ENCODE results near the gene SYTL4. TPM values are rescaled to one million over a fixed set of nuclear protein-coding genes. Genes with fewer than 3 reads are reported as not detected.
A peak's percentile ranks its signal among the peaks of the same experiment; 100 is the strongest.

Gene SYTL4
- total RNA-seq, 1 donor from 2014 or later = 5.9 TPM

GRCh38 chrX:100682939-100683338, 49.0 kb downstream of the SYTL4 start:
- H3K9me3 Mint-ChIP-seq (ENCODE audit: low read depth) = no peaks in the 10 kb centered on the region

GRCh38 chrX:100681599-100681998, 50.3 kb downstream of the SYTL4 start:
- DNase-seq (ENCODE audit: low spot score) = no peak
- Mint-ChIP-seq H3K36me3 (ENCODE audit: low read depth) (no peaks in the 10 kb centered on the region), H3K27ac (ENCODE audit: unreplicated experiment) (peak overlapping the region; percentile 49), H3K4me1 (ENCODE audit: low read depth) (peaks cover 38% of the 10 kb centered on the region), H3K4me3 (ENCODE audit: unreplicated experiment) (no peak overlapping the region), H3K27me3 (ENCODE audit: low read depth) (no peaks in the 10 kb centered on the region), H3K9me3 (ENCODE audit: low read depth) (no peaks in the 10 kb centered on the region)
- TF ChIP-seq CTCF (IDR thresholded peaks at IDR 0.05) = no peak

More at GRCh38 chrX:100682939-100683338, 49.0 kb downstream of the SYTL4 start:
- TF ChIP-seq CTCF (IDR thresholded peaks at IDR 0.05) = no peak
- no peak for DNase-seq (ENCODE audit: low spot score)
- no peaks in the 10 kb centered on the region for H3K27me3 Mint-ChIP-seq (ENCODE audit: low read depth)
- no peak overlapping the region for H3K27ac Mint-ChIP-seq (ENCODE audit: unreplicated experiment)
- H3K36me3 Mint-ChIP-seq (ENCODE audit: low read depth) = no peaks in the 10 kb centered on the region
- peaks cover 32% of the 10 kb centered on the region for H3K4me1 Mint-ChIP-seq (ENCODE audit: low read depth)
- no peak overlapping the region for H3K4me3 Mint-ChIP-seq (ENCODE audit: unreplicated experiment)

GRCh38 chrX:100680756-100681155, 51.2 kb downstream of the SYTL4 start:
- TF ChIP-seq CTCF (IDR thresholded peaks at IDR 0.05) = peak; percentile 7
- Mint-ChIP-seq H3K36me3 (ENCODE audit: low read depth) (no peaks in the 10 kb centered on the region), H3K27ac (ENCODE audit: unreplicated experiment) (peak overlapping the region; percentile 83), H3K9me3 (ENCODE audit: low read depth) (no peaks in the 10 kb centered on the region), H3K4me3 (ENCODE audit: unreplicated experiment) (no peak overlapping the region), H3K4me1 (ENCODE audit: low read depth) (peaks cover 38% of the 10 kb centered on the region), H3K27me3 (ENCODE audit: low read depth) (no peaks in the 10 kb centered on the region)
- DNase-seq (ENCODE audit: low spot score) = no peak

- H3K27me3 Mint-ChIP-seq (ENCODE audit: low read depth) = no peaks in the 10 kb centered on the region
- H3K4me1 Mint-ChIP-seq (ENCODE audit: low read depth) = peaks cover 40% of the 10 kb centered on the region
- no peak for DNase-seq (ENCODE audit: low spot score)
- no peak for TF ChIP-seq CTCF (IDR thresholded peaks at IDR 0.05)
- H3K4me3 Mint-ChIP-seq (ENCODE audit: unreplicated experiment) = no peak overlapping the region
- H3K9me3 Mint-ChIP-seq (ENCODE audit: low read depth) = no peaks in the 10 kb centered on the region
- H3K36me3 Mint-ChIP-seq (ENCODE audit: low read depth) = no peaks in the 10 kb centered on the region
- H3K27ac Mint-ChIP-seq (ENCODE audit: unreplicated experiment) = no peak overlapping the region
Measured at GRCh38 chrX:100677611-100678181, 54.2 kb downstream of the SYTL4 start.

GRCh38 chrX:100674705-100675104, 57.2 kb downstream of the SYTL4 start:
- Mint-ChIP-seq H3K9me3 (ENCODE audit: low read depth) (no peaks in the 10 kb centered on the region), H3K27me3 (ENCODE audit: low read depth) (no peaks in the 10 kb centered on the region), H3K27ac (ENCODE audit: unreplicated experiment) (no peak overlapping the region), H3K4me3 (ENCODE audit: unreplicated experiment) (no peak overlapping the region), H3K36me3 (ENCODE audit: low read depth) (no peaks in the 10 kb centered on the region), H3K4me1 (ENCODE audit: low read depth) (peaks cover 17% of the 10 kb centered on the region)
- TF ChIP-seq CTCF (IDR thresholded peaks at IDR 0.05) = no peak
- no peak for DNase-seq (ENCODE audit: low spot score)
